CD14-positive monocyte (primary cell): Measurements from ENCODE around the gene COL25A1. TPM values are rescaled to one million over a fixed set of nuclear protein-coding genes. Genes with fewer than 3 reads are reported as not detected.

ENCODE experiments used
- DNase-seq, 3 donors: peaks; one replicate each; pipeline ENCODE4 v3.0.0-alpha.2; 2011 to 2022
- H2AFZ ChIP-seq: 2 replicates; pipeline ENCODE4 v1.6.0; 2012; ENCODE audit warnings: mild to moderate bottlenecking, low read depth, low read length, inconsistent platforms; ENCODE audit not compliant: insufficient read depth, poor library complexity, severe bottlenecking
- H3K27ac ChIP-seq, 2 donors: 1 replicate in 1 of 2; 2 replicates in 1 of 2; pipeline ENCODE4 v1.5.1; 2012 to 2013; ENCODE audit warnings: low read length in 2 of 2, control low read depth in 1 of 2, inconsistent platforms in 1 of 2, low read depth in 1 of 2, mild to moderate bottlenecking in 1 of 2
- H3K27me3 ChIP-seq, 2 donors: one replicate each; pipeline versions ENCODE4 v1.6.0 to v1.6.1; 2011 to 2013; ENCODE audit warnings: low read length in 2 of 2; ENCODE audit not compliant: control insufficient read depth in 2 of 2, insufficient read depth in 2 of 2
- H3K36me3 ChIP-seq, 2 donors: replicated peaks in 1 of 2; 1 replicate in 1 of 2; 2 replicates in 1 of 2; pipeline versions ENCODE4 v1.5.1 to v1.6.1; 2012 to 2013; ENCODE audit warnings: low read length in 2 of 2, control low read depth in 1 of 2, inconsistent platforms in 1 of 2, mild to moderate bottlenecking in 1 of 2; ENCODE audit not compliant: insufficient read depth in 2 of 2, control insufficient read depth in 1 of 2
- H3K4me1 ChIP-seq, 2 donors: 1 replicate in 1 of 2; 2 replicates in 1 of 2; pipeline versions ENCODE4 v1.5.1 to v1.6.1; 2012 to 2013; ENCODE audit warnings: low read length in 2 of 2, control low read depth in 1 of 2, inconsistent platforms in 1 of 2, mild to moderate bottlenecking in 1 of 2, moderate library complexity in 1 of 2; ENCODE audit not compliant: insufficient read depth in 2 of 2, control insufficient read depth in 1 of 2
- H3K4me2 ChIP-seq: replicated peaks from 2 replicates; pipeline ENCODE3; 2012; ENCODE audit warnings: low read length, moderate library complexity, mild to moderate bottlenecking; ENCODE audit not compliant: poor library complexity, severe bottlenecking; ENCODE audit errors: extremely low read depth
- H3K4me3 ChIP-seq, 3 experiments: fragments of 200-600 bp in 1 of 3; sonication (generic) in 1 of 3; replicated peaks in 1 of 3; 1 replicate in 2 of 3; 2 replicates in 1 of 3; pipeline ENCODE4 v1.5.1; 2011 to 2013; ENCODE audit warnings: low read length in 3 of 3, mild to moderate bottlenecking in 3 of 3, control low read depth in 2 of 3, low read depth in 2 of 3, inconsistent platforms in 1 of 3, moderate library complexity in 1 of 3
- H3K79me2 ChIP-seq: 2 replicates; pipeline ENCODE4 v1.6.0; 2012; ENCODE audit warnings: mild to moderate bottlenecking, control low read depth, inconsistent platforms, low read length, moderate library complexity; ENCODE audit not compliant: insufficient read depth
- H3K9ac ChIP-seq: 2 replicates; pipeline ENCODE4 v1.6.0; 2017; ENCODE audit warnings: low read length, mild to moderate bottlenecking; ENCODE audit not compliant: insufficient read depth, poor library complexity, severe bottlenecking
- H3K9me3 ChIP-seq, 2 donors: replicated peaks in 1 of 2; 1 replicate in 1 of 2; 2 replicates in 1 of 2; pipeline versions ENCODE4 v1.5.1 to v1.6.1; 2012 to 2013; ENCODE audit warnings: low read length in 2 of 2, control low read depth in 1 of 2; ENCODE audit not compliant: control insufficient read depth in 1 of 2, insufficient read depth in 1 of 2
- H4K20me1 ChIP-seq: 2 replicates; pipeline ENCODE4 v1.6.0; 2012; ENCODE audit warnings: mild to moderate bottlenecking, low read length, control low read depth, moderate library complexity; ENCODE audit not compliant: insufficient read depth
- H3K27ac Mint-ChIP-seq, 7 donors: one replicate each; pipeline ENCODE4 v1.8.0; 2020; ENCODE audit warnings: mild to moderate bottlenecking in 7 of 7, mixed read lengths in 7 of 7, moderate library complexity in 6 of 7, inconsistent platforms in 2 of 7
- H3K27me3 Mint-ChIP-seq, 3 donors: one replicate each; pipeline ENCODE4 v1.8.0; 2021 to 2022; ENCODE audit warnings: low read depth in 3 of 3, mild to moderate bottlenecking in 3 of 3, mixed read lengths in 3 of 3, moderate library complexity in 3 of 3, inconsistent platforms in 1 of 3
- H3K36me3 Mint-ChIP-seq, 2 donors: one replicate each; pipeline ENCODE4 v1.8.0; 2020; ENCODE audit warnings: mixed read lengths in 2 of 2, inconsistent platforms in 1 of 2, mild to moderate bottlenecking in 1 of 2
- H3K4me1 Mint-ChIP-seq: one replicate; pipeline ENCODE4 v1.8.0; 2020; ENCODE audit warnings: mild to moderate bottlenecking, mixed read lengths
- H3K4me3 Mint-ChIP-seq, 2 donors: one replicate each; pipeline ENCODE4 v1.8.0; 2020; ENCODE audit warnings: mild to moderate bottlenecking in 2 of 2, mixed read lengths in 2 of 2, moderate library complexity in 1 of 2
- H3K9me3 Mint-ChIP-seq, 7 donors: one replicate each; pipeline ENCODE4 v1.8.0; 2020 to 2022; ENCODE audit warnings: mixed read lengths in 7 of 7, mild to moderate bottlenecking in 6 of 7, moderate library complexity in 6 of 7, inconsistent platforms in 2 of 7
- CTCF ChIP-seq: fragments of 200-600 bp; IDR thresholded peaks from one replicate; pipeline ENCODE4 v1.8.0; 2022; ENCODE audit warnings: antibody characterized with exemption, mild to moderate bottlenecking
- WGBS: methylation state at CpG from one replicate; pipeline ENCODE4 v1.1.5; 2013; ENCODE audit warnings: missing lambda C conversion rate; ENCODE audit not compliant: insufficient coverage; 5-methylcytosine and 5-hydroxymethylcytosine counted together
- intact Hi-C, 2 donors: fragments of 100-400 bp; cut with micrococcal nuclease; formaldehyde crosslinking; loops; one replicate each; pipeline versions ENCODE4 v1.15.0 to v1.15.1; 2023
- polyA plus RNA-seq, 3 donors: library from polyadenylated mRNA; depleted of rRNA in 1 of 3; unstranded in 2 of 3; stranded (reverse) in 1 of 3; fragments of 300-500 nt in 2 of 3; fragments of >200 nt in 1 of 3; fragmentation: Illumina TruSeq in 2 of 3; gene quantifications; 1 replicate in 2 of 3; 2 replicates in 1 of 3; pipeline ENCODE4 v1.2.3, GENCODE V29; 2012 to 2021

Gene COL25A1
- polyA plus RNA-seq, 3 donors = not detected

DNA sequence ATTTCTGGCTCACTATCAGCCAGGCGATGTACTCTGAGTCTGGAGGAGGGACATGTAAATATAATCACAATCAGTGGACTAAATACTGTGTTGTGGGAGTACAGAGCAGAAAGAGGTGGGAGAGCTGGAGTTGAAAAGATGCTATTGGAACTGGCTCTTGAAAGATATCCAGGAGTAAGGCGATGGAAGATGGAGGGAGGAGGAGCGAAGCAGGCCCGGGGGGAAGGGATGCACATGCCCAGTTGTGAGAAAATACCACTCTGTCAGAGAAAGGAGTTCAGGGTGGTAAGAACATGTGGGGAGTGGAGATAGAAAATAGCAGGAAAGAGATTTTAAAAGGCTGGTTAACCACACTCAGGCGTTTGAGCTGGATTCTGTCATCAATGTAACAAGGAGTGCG is 322.7 kb downstream of the COL25A1 start:
- Histone ChIP-seq H4K20me1 (no peaks in the 10 kb centered on the region), H3K27ac (no peak overlapping the region), H2AFZ (no peak overlapping the region), H3K27me3 (no peaks in the 10 kb centered on the region), H3K9me3 (peaks cover 0 to 4% of the 10 kb centered on the region in 2 donors), H3K79me2 (no peaks in the 10 kb centered on the region), H3K36me3 (no peaks in the 10 kb centered on the region), H3K4me2 (no peak overlapping the region), H3K4me3 (no peak overlapping the region), H3K9ac (no peak overlapping the region), H3K4me1 (no peaks in the 10 kb centered on the region)
- intact Hi-C loops = no loop called here
- Mint-ChIP-seq H3K9me3 (peaks cover 0 to 11% (median 5%) of the 10 kb centered on the region in 7 donors), H3K4me3 (no peak overlapping the region), H3K36me3 (no peaks in the 10 kb centered on the region), H3K4me1 (no peaks in the 10 kb centered on the region), H3K27ac (no peak overlapping the region), H3K27me3 (no peaks in the 10 kb centered on the region)
- no peak for DNase-seq
- WGBS = 65% methylated on average over 5 of the region's 6 CpGs
- TF ChIP-seq CTCF = no peak

- H3K4me1 ChIP-seq = no peaks in the 10 kb centered on the region
- H3K36me3 ChIP-seq = no peaks in the 10 kb centered on the region
- TF ChIP-seq CTCF = no peak
- H3K36me3 Mint-ChIP-seq = no peaks in the 10 kb centered on the region
- H3K4me2 ChIP-seq = no peak overlapping the region
- no peak overlapping the region for H2AFZ ChIP-seq
- no peak overlapping the region for H3K27ac ChIP-seq
- no peak overlapping the region for H3K4me3 Mint-ChIP-seq
- H3K9me3 ChIP-seq = no peaks in the 10 kb centered on the region
- no peaks in the 10 kb centered on the region for H3K79me2 ChIP-seq
- no peaks in the 10 kb centered on the region for H3K27me3 ChIP-seq
- H3K4me3 ChIP-seq = no peak overlapping the region
- peaks cover 0 to 3% (median 0%) of the 10 kb centered on the region in 7 donors for H3K9me3 Mint-ChIP-seq
- H4K20me1 ChIP-seq = no peaks in the 10 kb centered on the region
- H3K4me1 Mint-ChIP-seq = no peaks in the 10 kb centered on the region
- intact Hi-C loops = no loop called here
- WGBS = 94% methylated on average over 8 of the region's 9 CpGs
- DNase-seq = no peak
- no peak overlapping the region for H3K9ac ChIP-seq
- H3K27ac Mint-ChIP-seq = no peak overlapping the region
- H3K27me3 Mint-ChIP-seq = no peaks in the 10 kb centered on the region
These were observed 324.4 kb downstream of the COL25A1 start for GRCh38 chr4:108978066-108978465.
